Measurements from ENCODE around the gene SEMA4B.
"Not testable (repeated sequence)": the region's sequence is repeated elsewhere in the genome, so short reads cannot be mapped to it uniquely, and the experiment has no call there.

SEMA4B gene

DNA sequence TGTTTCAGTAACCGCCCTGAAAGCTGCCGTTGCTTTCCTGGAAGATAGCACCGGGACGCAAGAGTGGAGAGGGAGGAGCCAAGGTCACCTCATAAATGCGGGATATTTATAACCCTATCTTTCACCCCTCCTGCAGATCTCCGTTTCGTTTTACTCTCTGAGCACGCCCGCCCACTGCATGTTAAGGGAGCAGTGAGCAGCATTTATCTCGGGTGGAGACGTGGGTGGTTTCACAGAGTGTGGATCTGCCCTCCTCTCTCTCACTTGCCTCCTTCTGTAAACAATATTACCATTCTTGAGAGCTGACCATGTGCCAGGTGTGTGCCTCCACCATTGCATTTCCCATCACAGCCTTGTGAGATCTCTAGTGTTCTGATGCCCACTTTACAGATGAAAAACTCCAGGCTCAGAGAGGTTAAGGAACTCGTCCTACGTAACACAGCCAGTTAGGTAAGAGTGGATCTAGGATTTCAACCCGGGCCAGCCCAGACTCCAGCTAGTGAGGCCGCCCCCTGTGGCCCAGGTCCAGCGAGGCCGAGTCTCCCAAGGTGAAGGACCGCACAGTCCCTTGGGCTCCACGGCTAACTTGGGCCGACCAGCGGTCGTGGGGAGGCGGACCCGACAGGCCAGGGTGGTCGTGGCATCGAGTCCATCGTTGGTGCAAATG lies 16.9 kb upstream of the SEMA4B start:
- DNase-seq = no peak

DNA sequence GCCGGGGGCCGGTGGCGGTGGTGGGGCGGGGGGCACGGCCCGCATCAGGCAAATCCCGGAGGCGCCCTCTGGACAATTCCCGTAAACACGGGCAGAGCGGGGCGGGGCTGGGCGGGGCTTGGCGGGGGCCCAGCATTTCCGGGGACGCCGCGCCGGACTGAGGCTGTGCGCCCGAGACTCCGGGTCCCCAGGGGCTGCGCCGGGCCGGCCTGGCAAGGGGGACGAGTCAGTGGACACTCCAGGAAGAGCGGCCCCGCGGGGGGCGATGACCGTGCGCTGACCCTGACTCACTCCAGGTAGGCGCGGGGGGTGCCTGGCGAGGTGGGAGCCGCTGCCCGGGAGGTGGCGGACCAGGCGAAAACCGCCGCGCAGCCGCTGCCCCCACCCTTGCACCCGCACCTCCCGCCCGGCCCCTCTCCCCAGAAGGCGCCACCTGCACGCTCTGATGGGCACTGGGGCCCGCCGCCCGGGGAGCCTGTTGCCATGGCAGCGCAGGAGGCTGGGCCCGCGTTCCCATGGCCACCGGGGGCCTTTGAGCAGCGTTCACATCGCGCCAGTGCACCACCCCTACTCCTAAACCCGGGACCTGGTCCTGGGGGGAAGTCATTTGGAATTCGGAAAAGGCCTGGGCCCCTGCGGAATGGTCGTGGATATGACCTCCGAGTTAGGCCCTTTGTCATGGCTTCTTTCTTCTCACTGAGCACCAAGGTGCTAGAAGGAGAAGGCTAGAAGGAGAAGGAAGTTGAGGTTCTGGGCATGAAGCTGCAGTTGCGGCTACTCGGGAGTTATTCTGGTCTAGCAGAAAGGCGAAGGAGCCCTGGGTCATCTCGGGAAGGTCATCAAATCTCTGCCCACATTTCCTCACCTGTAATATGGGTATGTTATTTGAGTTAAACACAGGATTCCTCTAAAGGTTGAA lies 16.1 kb upstream of the SEMA4B start:
- peak; percentile 12 to 27 for DNase-seq

DNA sequence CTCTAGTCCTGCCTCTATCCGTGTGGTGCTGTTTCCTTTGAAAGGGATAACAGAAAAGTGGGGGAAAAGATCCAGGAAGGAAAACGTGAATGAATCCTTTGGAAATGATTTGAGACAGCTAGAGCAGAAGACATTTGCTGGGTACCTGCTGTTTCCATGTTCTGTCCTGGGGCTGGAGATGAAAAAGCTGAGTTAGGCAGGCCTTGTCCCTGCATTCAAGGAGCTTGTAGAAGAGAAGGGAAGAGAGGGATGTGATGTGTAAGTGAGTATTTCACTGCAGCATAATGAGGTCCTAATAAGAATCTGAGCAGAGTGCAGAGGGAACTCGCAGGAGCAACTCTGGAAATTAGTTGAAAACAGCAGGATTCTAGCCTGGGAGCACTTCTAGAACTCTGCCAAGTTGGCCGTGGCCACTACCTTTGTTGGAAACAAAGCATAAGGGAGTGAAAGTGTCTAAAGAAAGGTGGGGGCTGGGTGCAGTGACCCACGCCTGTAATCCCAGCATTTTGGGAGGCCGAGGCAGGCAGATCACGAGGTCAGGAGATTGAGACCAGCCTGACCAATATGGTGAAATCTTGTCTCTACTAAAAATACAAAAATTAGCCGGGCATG lies 13.8 kb upstream of the SEMA4B start:
- DNase-seq = no peak

GRCh38 chr15:90188065-90188464 lies 13.1 kb upstream of the SEMA4B start:
- not testable (repeated sequence) for DNase-seq

DNA sequence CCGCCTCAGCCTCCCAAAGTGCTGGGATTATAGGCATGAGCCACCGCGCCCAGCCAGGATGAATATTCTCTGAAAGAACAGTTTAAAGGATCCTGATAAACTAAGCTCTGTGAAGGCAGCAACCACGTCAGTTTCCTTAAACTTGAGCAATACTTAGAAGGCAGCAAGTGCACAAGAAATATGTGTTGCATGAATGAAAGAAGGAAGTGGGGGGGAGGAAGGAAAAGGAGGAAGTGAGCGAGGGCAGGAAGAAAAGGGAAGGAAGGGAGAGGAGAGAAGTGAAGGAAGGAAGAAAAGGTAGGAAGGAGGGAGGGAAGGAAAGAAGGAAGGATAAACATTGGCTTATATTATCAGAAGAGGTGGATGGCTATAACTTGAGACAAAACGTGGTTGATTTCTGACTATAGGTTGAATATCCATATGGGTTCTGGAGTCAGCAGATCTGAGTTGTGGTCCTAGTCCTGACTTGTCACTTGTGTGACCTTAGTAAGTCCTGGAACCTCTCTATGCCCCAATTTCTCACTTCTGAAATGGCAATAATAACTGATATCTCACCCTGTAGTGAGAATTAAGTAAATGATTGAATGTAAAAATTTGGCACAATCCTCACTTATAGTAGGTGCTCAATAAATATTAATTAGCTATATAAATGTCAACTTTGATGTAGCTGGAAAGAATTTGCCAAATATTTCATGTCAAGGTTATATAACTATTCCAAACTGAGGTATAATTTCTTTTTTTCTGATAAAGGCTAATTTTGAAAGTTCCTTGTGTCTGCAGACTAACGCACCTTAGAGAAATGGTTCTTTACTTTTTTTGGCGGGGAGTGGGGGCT lies 12.0 kb upstream of the SEMA4B start:
- DNase-seq = peak; percentile 65 to 86

DNA sequence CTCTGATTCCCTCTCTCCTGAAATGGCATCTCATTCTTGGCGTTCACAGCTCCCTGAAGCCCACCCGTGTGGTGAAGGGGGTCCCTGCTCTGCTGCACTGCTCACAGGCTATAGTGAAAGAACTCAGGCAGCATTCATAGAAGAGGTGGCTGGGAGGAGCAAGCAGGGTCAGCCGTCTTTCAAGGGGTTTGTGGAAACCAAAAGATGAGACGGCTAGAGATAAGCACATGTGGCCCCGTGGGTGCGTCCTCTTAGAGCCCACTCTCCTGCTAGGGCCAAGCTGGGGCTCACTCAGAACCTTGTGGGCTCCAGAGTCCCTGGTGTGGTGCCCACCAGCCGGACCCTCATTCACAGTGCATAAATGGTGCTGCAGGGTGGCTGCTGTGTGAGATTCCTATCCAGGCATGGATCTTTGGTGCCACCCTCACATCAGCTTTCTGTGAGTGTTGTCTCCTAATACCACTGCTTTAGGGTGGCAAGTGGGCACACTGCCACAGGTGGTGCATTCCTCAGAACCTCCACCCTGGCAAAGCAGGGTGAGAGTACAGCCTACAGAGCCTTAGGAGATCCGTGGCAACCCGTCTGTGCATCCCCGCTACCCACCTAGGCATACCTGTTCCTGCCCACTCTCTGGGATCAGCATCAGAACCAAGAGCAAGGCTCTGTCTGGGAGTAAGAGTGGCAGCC lies 11.2 kb upstream of the SEMA4B start:
- DNase-seq = no peak

DNA sequence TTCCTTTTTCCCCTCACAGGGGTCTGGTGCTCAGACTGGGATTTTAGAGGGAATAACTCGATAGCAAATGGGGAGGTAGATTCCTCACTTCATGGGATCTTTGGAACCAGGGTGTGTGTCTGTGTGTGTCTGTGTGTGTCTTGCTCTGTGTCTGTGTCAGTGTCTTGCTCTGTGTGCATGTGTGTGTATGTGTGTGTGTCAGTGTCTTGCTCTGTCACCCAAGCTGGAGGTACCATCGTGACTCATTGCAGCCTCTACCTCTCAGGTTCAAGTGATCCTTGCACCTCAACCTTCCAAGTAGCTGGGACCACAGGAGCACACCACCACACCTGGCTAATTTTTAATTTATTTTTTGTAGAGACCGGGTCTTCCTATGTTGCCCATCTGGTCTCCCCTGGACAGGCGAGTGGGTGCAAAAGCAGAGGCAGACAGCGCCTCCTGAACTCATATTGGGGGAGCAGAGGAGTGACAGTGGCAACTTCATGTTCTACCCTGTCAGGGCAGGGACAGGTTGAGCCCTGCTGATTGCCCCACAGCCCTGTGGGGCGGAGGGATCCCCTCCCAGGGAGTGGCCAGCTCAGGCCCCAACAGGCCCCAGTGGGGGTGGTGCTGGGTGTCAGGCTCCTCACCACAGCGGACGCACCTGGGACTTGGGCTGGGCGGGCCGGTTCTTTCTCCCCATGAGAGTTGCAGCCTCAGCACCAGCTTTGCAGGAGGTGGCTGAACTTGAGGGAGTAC lies 10.4 kb upstream of the SEMA4B start:
- no peak for DNase-seq

GRCh38 chr15:90191344-90191687 lies 9.8 kb upstream of the SEMA4B start:
- DNase-seq = no peak

DNA sequence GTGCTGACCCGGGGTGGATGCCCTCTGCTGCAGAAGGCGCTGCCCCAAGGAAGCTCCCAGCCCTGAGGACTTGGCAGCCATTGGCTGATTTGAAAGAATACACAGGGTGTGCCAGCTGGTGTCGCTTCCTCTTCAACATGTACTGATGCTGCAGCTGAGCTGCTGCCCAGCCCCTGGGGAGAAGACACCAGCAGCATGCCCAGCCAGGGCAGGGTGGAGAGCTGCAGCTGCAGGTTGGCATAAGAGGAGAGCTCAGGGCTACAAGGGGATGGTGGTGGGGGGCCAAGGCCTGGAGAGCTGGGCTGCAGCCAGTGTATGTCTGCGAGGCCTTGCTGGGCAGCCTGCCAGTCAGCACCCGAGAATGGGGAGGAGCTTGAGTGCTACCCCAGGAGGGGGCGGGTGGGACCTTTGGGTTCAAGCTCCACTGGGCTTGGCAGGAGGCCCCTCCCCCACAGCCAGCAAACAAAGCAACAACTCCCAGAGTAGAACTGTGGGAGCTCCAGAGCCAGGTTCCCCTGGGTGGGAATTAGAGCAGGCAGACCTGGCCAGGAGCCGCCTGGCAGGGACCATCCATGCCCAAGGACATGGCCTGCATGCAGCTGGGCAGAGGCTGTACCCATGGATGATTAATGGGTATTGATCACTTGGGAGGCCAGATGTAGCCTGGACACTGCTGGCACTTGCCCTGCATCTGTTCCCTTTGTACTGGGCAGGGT lies 9.2 kb upstream of the SEMA4B start:
- DNase-seq = peak; percentile 45 to 56

DNA sequence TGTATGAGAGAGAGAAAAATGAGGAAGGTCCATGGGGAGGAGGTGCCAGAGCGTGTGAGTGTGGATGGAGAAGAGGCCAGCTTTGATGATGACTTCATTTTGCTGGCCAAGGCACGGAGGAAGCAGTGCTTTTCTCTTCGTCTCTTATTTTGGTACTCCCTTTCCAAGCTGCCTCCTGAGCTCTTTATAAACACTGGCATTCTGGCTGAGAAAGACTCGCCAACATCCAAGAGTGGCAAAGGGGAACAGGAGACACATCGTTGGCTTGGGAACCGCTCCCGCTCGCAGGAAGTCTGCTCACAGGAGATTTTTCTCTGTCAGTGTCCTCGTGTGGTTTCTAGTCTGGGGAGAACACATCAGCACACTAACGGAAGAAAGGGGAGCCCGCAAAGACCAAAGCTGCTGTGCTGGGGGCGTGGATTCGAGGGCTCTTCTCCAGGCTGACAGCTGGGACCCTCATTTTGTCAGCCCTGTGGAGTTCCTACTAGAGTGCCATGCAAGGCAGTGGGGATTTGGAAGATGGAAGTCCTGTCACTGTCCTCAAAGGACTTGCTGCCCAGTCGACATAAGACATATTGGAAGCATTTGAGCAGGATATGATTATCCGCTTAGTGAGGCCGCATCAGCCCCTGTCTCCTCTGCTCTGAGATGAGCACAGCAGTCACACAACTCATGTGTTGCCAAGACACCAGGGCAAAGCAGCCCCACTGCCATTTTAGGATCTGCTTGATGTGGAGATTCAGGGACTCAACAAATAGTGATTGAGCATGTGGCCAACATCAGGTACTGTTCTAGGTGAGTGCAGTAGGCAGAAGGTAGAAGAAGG lies 8.0 kb upstream of the SEMA4B start:
- DNase-seq = peak; percentile 42 to 51

- DNase-seq = no peak
These were observed 6.5 kb upstream of the SEMA4B start for GRCh38 chr15:90194655-90195054.

DNA sequence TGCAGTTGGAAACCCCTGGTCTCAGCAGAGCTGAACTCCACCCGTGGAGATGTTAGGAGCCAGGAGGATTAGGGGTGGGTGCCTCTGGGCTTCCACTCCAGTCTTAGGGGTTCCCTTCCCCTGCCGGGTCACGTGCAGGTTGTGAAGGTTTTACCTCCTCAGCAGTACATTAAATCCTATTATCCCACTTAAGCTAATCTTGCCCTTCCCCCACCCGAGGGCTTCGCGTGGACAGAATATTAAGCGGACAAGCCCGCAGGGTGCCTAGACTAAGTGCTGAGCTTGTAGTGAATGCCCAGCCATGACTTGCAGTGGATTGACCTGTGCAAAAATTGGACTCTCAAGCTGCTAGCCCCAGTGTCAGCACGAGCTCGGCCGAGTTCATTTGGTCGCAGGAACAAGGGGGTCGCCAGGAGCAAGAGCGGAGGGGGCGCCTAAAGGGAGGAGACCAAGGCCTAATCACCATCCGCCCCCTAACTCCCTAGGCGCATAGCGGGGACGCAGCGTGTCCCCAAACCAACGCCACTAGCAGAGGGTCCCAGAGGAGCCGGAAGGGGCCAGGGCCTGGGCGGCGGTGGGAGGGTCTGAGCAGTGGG lies 498 bp upstream of the SEMA4B start:
- no peak for DNase-seq

GRCh38 chr15:90201944-90202375 lies 830 bp downstream of the SEMA4B start:
- DNase-seq = no peak

DNA sequence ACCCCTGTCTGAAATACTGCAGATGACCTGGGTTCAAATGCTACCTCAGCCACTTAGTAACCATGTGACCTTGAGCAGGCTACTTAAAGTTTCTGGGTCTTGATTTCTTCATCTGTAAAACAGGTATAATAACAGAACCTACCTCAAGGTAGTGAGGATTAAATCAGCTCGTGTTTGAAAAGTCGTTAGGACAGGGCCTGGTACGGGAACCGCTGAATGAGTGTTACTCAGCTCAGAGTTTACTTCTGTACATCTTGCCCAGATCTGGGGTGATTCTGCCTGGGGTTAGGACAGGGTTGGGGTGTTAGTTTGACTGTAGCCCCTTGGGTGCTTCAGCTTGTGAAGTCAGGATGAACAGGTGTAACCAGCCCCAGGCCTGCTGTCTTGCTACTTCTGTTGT lies 1.8 kb downstream of the SEMA4B start:
- DNase-seq = no peak

DNA sequence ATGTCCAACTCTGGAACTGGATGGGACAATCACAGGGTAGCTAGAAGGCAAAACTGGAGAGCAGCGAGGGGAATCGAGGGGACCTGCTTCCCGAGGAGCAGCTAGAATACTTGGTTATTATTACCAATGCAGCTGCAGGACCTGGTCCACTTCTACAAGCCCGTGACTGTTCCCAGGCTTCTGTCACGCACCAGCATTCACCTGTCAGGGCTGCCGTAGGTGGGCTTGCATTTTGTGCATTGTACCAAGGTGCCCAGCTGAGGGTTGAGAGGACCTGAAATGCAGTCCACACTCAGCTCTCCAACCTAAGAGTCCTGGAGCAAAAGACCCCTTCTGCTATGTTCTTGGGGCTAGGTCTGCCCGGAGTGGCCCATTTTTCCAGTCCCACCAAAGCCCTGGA lies 2.3 kb downstream of the SEMA4B start:
- no peak for DNase-seq

- DNase-seq = no peak
These were observed 2.8 kb downstream of the SEMA4B start for GRCh38 chr15:90203922-90204321.

- no peak for DNase-seq
These were observed 4.1 kb downstream of the SEMA4B start for GRCh38 chr15:90205050-90205848.

DNA sequence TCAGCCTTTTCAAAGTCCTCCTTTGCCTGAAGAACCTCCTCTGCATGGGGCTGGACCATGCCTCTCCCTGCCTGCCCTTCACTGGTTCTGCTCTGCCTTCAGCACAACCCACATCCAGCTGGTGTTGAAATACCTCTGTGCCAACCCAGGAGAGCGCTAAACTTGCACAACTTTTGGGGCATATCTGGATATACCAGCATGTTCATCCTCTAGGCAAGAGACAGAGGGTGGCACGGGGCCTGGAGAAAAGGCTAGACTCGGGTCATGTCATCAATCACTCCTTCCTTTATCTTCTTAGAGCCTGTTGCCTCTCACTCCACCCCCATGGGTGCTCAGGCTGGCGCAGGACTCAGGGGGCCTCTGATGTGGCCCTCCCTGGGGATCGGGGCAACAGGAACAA lies 4.8 kb downstream of the SEMA4B start:
- DNase-seq = peak; percentile 73 to 74

Measured in inflammatory macrophage (primary cell).